OCI-LY7 (cell line): ENCODE measurements around the gene C1orf105.

Experiments
- EZH2phosphoT487 ChIP-seq: fragments of 200-600 bp; sonication (generic); IDR thresholded peaks from 2 replicates; pipeline ENCODE4 v1.6.1; 2018; ENCODE audit warnings: low read depth, borderline replicate concordance, mild to moderate bottlenecking, mixed run types, antibody characterized with exemption, low read length, moderate library complexity, mixed read lengths
- TF ChIP-seq, protein P1 (sequence below): fragments of 200-600 bp; sonication (generic); conservative IDR thresholded peaks from 2 replicates; pipeline ENCODE4 v1.5.1; 2014; ENCODE audit warnings: mild to moderate bottlenecking, antibody characterized with exemption, low read length, moderate library complexity, mixed read lengths

GRCh38 chr1:172456344-172456769, 35.9 kb downstream of the C1orf105 start:
- TF ChIP-seq, protein P1, sequence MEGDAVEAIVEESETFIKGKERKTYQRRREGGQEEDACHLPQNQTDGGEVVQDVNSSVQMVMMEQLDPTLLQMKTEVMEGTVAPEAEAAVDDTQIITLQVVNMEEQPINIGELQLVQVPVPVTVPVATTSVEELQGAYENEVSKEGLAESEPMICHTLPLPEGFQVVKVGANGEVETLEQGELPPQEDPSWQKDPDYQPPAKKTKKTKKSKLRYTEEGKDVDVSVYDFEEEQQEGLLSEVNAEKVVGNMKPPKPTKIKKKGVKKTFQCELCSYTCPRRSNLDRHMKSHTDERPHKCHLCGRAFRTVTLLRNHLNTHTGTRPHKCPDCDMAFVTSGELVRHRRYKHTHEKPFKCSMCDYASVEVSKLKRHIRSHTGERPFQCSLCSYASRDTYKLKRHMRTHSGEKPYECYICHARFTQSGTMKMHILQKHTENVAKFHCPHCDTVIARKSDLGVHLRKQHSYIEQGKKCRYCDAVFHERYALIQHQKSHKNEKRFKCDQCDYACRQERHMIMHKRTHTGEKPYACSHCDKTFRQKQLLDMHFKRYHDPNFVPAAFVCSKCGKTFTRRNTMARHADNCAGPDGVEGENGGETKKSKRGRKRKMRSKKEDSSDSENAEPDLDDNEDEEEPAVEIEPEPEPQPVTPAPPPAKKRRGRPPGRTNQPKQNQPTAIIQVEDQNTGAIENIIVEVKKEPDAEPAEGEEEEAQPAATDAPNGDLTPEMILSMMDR: no peak
- TF ChIP-seq EZH2phosphoT487: no peak
